OCI-LY3 (cell line): ENCODE data around the gene GNE.
"Not testable (repeated sequence)": the region's sequence is repeated elsewhere in the genome, so short reads cannot be mapped to it uniquely, and the experiment has no call there.

Experiments used
- EZH2phosphoT487 ChIP-seq: fragments of 200-600 bp; shearing (Covaris generic); IDR thresholded peaks from 2 replicates; pipeline ENCODE4 v1.6.1; 2018; ENCODE audit warnings: antibody characterized with exemption, mixed run types, low read depth
- TF ChIP-seq, protein P1 (sequence below): fragments of 200-600, 300-600 bp; sonication (generic); IDR thresholded peaks from 2 replicates; pipeline ENCODE4 v1.5.1; 2014; ENCODE audit warnings: antibody characterized with exemption, low read length, low read depth

DNA sequence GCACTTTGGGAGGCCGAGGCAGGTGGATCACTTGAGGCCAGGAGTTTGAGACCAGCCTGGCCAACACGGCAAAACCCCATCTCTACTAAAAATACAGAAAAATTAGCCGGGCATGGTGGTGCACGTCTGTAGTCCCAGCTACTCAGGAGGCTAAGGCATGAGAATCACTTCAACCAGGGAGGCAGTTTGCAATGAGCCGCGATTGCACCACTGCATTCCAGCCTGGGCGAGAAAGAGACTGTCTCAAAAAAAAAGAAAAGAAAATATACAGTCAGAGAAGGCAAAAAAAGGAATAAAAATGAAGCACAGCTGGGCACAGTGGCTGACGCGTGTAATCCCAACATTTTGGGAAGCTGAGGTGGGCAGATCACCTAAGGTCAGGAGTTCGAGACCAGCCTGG is 81.8 kb downstream of the GNE start:
- TF ChIP-seq, protein P1, sequence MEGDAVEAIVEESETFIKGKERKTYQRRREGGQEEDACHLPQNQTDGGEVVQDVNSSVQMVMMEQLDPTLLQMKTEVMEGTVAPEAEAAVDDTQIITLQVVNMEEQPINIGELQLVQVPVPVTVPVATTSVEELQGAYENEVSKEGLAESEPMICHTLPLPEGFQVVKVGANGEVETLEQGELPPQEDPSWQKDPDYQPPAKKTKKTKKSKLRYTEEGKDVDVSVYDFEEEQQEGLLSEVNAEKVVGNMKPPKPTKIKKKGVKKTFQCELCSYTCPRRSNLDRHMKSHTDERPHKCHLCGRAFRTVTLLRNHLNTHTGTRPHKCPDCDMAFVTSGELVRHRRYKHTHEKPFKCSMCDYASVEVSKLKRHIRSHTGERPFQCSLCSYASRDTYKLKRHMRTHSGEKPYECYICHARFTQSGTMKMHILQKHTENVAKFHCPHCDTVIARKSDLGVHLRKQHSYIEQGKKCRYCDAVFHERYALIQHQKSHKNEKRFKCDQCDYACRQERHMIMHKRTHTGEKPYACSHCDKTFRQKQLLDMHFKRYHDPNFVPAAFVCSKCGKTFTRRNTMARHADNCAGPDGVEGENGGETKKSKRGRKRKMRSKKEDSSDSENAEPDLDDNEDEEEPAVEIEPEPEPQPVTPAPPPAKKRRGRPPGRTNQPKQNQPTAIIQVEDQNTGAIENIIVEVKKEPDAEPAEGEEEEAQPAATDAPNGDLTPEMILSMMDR, result not testable (repeated sequence)
- not testable (repeated sequence) for TF ChIP-seq EZH2phosphoT487
